H1 (cell line): ENCODE results near the gene MAFB. TPM values are rescaled to one million over a fixed set of nuclear protein-coding genes. Genes with fewer than 3 reads are reported as not detected.

Experiments used
- CTCF ChIA-PET: fragments of 300-600 bp; sonication (Branson Sonifier 250); formaldehyde crosslinking; loops from one replicate; lab custom pipeline; 2021; ENCODE audit not compliant: partially characterized antibody; lab: Charles Lee
- POLR2A ChIA-PET: fragments of 300-600 bp; sonication (Branson Sonifier 250); formaldehyde crosslinking; loops from one replicate; lab custom pipeline; 2021; ENCODE audit warnings: inconsistent platforms; ENCODE audit not compliant: partially characterized antibody; lab: Charles Lee
- DNase-seq, 2 experiments: peaks; one replicate each; pipeline versions ENCODE4 v3.0.0 to v3.0.0-alpha.2; 2010 to 2022; ENCODE audit warnings: low spot score in 2 of 2, low read depth in 1 of 2, mixed read lengths in 1 of 2
- FAIRE-seq: peaks from 2 replicates; lab custom pipeline; 2011; peaks lifted over from hg19 to GRCh38; lab: Jason Lieb, UNC
- H2AFZ ChIP-seq: 2 replicates; pipeline ENCODE4 v1.8.1; 2012; ENCODE audit warnings: low read length, inconsistent platforms
- H2AK5ac ChIP-seq: 2 replicates; pipeline ENCODE4 v1.6.1; 2013; ENCODE audit warnings: low read depth, low read length
- H2BK120ac ChIP-seq: replicated peaks from 2 replicates; pipeline ENCODE3; 2013; ENCODE audit warnings: low read depth, low read length, inconsistent platforms
- H2BK12ac ChIP-seq: 2 replicates; pipeline ENCODE4 v1.6.1; 2013; ENCODE audit warnings: low read depth, low read length
- H2BK15ac ChIP-seq: 2 replicates; pipeline ENCODE4 v1.6.1; 2013; ENCODE audit warnings: low read length
- H2BK20ac ChIP-seq: 2 replicates; pipeline ENCODE4 v1.6.1; 2013; ENCODE audit warnings: low read length
- H2BK5ac ChIP-seq: 2 replicates; pipeline ENCODE4 v1.6.1; 2013; ENCODE audit warnings: low read depth, low read length
- H3K14ac ChIP-seq: 2 replicates; pipeline ENCODE4 v1.6.1; 2013; ENCODE audit warnings: inconsistent platforms; ENCODE audit not compliant: insufficient read length
- H3K18ac ChIP-seq: 2 replicates; pipeline ENCODE4 v1.6.1; 2013; ENCODE audit warnings: low read length; ENCODE audit errors: extremely low read depth
- H3K23ac ChIP-seq: 2 replicates; pipeline ENCODE4 v1.6.1; 2013; ENCODE audit warnings: inconsistent platforms; ENCODE audit not compliant: insufficient read length
- H3K23me2 ChIP-seq: 2 replicates; pipeline ENCODE4 v1.6.1; 2013; ENCODE audit warnings: low read depth, low read length
- H3K27ac ChIP-seq: 2 replicates; pipeline ENCODE4 v1.6.1; 2011; ENCODE audit warnings: low read depth, low read length, inconsistent platforms
- H3K27me3 ChIP-seq, 4 experiments: replicated peaks in 1 of 4; 1 replicate in 1 of 4; 2 replicates in 3 of 4; pipeline versions ENCODE4 v1.6.1 to v1.8.1; 2011 to 2013; ENCODE audit warnings: low read length in 3 of 4, mild to moderate bottlenecking in 3 of 4, inconsistent platforms in 2 of 4, mixed read lengths in 2 of 4, moderate library complexity in 1 of 4; ENCODE audit not compliant: control insufficient read depth in 3 of 4, insufficient read depth in 3 of 4; ENCODE audit errors: extremely low read depth in 1 of 4
- H3K36me3 ChIP-seq, 4 experiments: 2 replicates each; pipeline versions ENCODE4 v1.6.1 to v1.8.1; 2011 to 2013; ENCODE audit warnings: mild to moderate bottlenecking in 4 of 4, low read length in 3 of 4, moderate library complexity in 2 of 4, control low read depth in 1 of 4, inconsistent platforms in 1 of 4; ENCODE audit not compliant: insufficient read depth in 4 of 4, control insufficient read depth in 2 of 4
- H3K4ac ChIP-seq: replicated peaks from 2 replicates; pipeline ENCODE3; 2013; ENCODE audit warnings: low read length, low read depth, mixed read lengths, inconsistent platforms; ENCODE audit not compliant: insufficient read length
- H3K4me1 ChIP-seq, 4 experiments: replicated peaks in 1 of 4; 1 replicate in 1 of 4; 2 replicates in 3 of 4; pipeline versions ENCODE4 v1.6.1 to v1.8.1; 2011 to 2013; ENCODE audit warnings: low read length in 3 of 4, inconsistent platforms in 2 of 4, mixed read lengths in 1 of 4; ENCODE audit not compliant: insufficient read depth in 4 of 4, control insufficient read depth in 3 of 4
- H3K4me2 ChIP-seq, 2 experiments: 2 replicates each; pipeline versions ENCODE4 v1.6.1 to v1.8.1; 2011 to 2013; ENCODE audit warnings: low read depth in 2 of 2, low read length in 2 of 2, control low read depth in 1 of 2, inconsistent platforms in 1 of 2, mild to moderate bottlenecking in 1 of 2; ENCODE audit not compliant: insufficient read depth in 1 of 2
- H3K4me3 ChIP-seq, 4 experiments: fragments of 200-600, 300-600 bp in 1 of 4; sonication (generic), shearing (Covaris generic), sonication (Bioruptor Twin) in 1 of 4; 2 replicates each; pipeline versions ENCODE4 v1.5.1 to v1.8.1; 2011 to 2016; ENCODE audit warnings: low read length in 4 of 4, low read depth in 3 of 4, control low read depth in 2 of 4, inconsistent platforms in 2 of 4, mild to moderate bottlenecking in 2 of 4, mixed read lengths in 1 of 4, moderate library complexity in 1 of 4; ENCODE audit not compliant: insufficient read depth in 2 of 4; ENCODE audit errors: extremely low read depth in 1 of 4
- H3K56ac ChIP-seq: replicated peaks from 2 replicates; pipeline ENCODE3; 2013; ENCODE audit warnings: low read depth, mild to moderate bottlenecking, mixed read lengths, low read length, inconsistent platforms; ENCODE audit not compliant: insufficient read length
- H3K79me1 ChIP-seq: 2 replicates; pipeline ENCODE4 v1.6.1; 2013; ENCODE audit warnings: low read depth, low read length, control low read depth
- H3K79me2 ChIP-seq, 2 experiments: 2 replicates each; pipeline versions ENCODE4 v1.6.1 to v1.8.1; 2012 to 2013; ENCODE audit warnings: low read length in 2 of 2, mild to moderate bottlenecking in 2 of 2, inconsistent platforms in 1 of 2; ENCODE audit not compliant: insufficient read depth in 2 of 2, control insufficient read depth in 1 of 2
- H3K9ac ChIP-seq, 4 experiments: replicated peaks in 1 of 4; 1 replicate in 1 of 4; 2 replicates in 3 of 4; pipeline versions ENCODE4 v1.6.1 to v1.8.1; 2011 to 2013; ENCODE audit warnings: low read depth in 3 of 4, low read length in 3 of 4, control low read depth in 2 of 4, mild to moderate bottlenecking in 2 of 4, moderate library complexity in 2 of 4, inconsistent platforms in 1 of 4; ENCODE audit errors: extremely low read depth in 1 of 4
- H3K9me3 ChIP-seq, 2 experiments: 2 replicates each; pipeline versions ENCODE4 v1.6.1 to v1.8.1; 2012 to 2013; ENCODE audit warnings: mild to moderate bottlenecking in 2 of 2, moderate library complexity in 2 of 2, control low read depth in 1 of 2, inconsistent platforms in 1 of 2, low read depth in 1 of 2, low read length in 1 of 2, mixed read lengths in 1 of 2; ENCODE audit not compliant: insufficient read depth in 2 of 2
- H4K20me1 ChIP-seq, 2 experiments: replicated peaks in 1 of 2; 2 replicates each; pipeline versions ENCODE3 to v1.8.1; 2011 to 2013; ENCODE audit warnings: inconsistent platforms in 2 of 2, low read length in 2 of 2, mild to moderate bottlenecking in 1 of 2; ENCODE audit not compliant: insufficient read depth in 2 of 2, control insufficient read depth in 1 of 2
- H4K5ac ChIP-seq: 2 replicates; pipeline ENCODE4 v1.6.1; 2013; ENCODE audit warnings: low read length, low read depth, mixed read lengths, inconsistent platforms; ENCODE audit not compliant: insufficient read length
- H4K8ac ChIP-seq: 2 replicates; pipeline ENCODE4 v1.8.0; 2013; ENCODE audit warnings: mild to moderate bottlenecking, moderate library complexity, low read length, inconsistent platforms; ENCODE audit not compliant: insufficient read depth; ENCODE audit errors: extremely low read depth
- H4K91ac ChIP-seq: replicated peaks from 2 replicates; pipeline ENCODE3; 2013; ENCODE audit warnings: low read length, mixed read lengths, inconsistent platforms; ENCODE audit not compliant: insufficient read length
- BACH1 ChIP-seq: IDR thresholded peaks from 2 replicates; pipeline ENCODE4 v1.6.1; 2012; ENCODE audit warnings: low read length, improper control_type of control experiment
- BRCA1 ChIP-seq: IDR thresholded peaks from 2 replicates; pipeline ENCODE4 v1.6.1; 2012; ENCODE audit warnings: low read depth, low read length, improper control_type of control experiment
- CBX5 ChIP-seq: fragments of 300-800, 300-1000 bp; sonication (generic); IDR thresholded peaks from 2 replicates; pipeline ENCODE4 v1.7.1; 2016; ENCODE audit warnings: antibody characterized with exemption, low read length, low read depth
- CHD1 ChIP-seq: IDR thresholded peaks from 2 replicates; pipeline ENCODE4 v1.6.1; 2012; ENCODE audit warnings: low read depth, low read length, improper control_type of control experiment
- CREB1 ChIP-seq: IDR thresholded peaks from 2 replicates; pipeline ENCODE4 v1.6.1; 2012; ENCODE audit warnings: inconsistent platforms
- E2F6 ChIP-seq: IDR thresholded peaks from 2 replicates; pipeline ENCODE4 v1.6.1; 2012; ENCODE audit warnings: inconsistent platforms
- GABPA ChIP-seq: IDR thresholded peaks from 2 replicates; pipeline ENCODE4 v1.6.1; 2011; ENCODE audit warnings: mild to moderate bottlenecking, low read length, moderate library complexity, borderline replicate concordance; ENCODE audit not compliant: insufficient read depth
- HDAC6 ChIP-seq: IDR thresholded peaks from one replicate; pipeline ENCODE4 v1.7.1; 2012; ENCODE audit warnings: low read depth, mild to moderate bottlenecking, inconsistent platforms, low read length, moderate library complexity
- JUND ChIP-seq: IDR thresholded peaks from 2 replicates; pipeline ENCODE4 v1.6.1; 2011; ENCODE audit warnings: mild to moderate bottlenecking, improper control_type of control experiment, low read length
- KDM5A ChIP-seq: fragments of 200-600 bp; IDR thresholded peaks from 2 replicates; pipeline ENCODE4 v1.7.1; 2012; ENCODE audit warnings: mild to moderate bottlenecking, low read length, inconsistent platforms, mixed read lengths
- RFX5 ChIP-seq: IDR thresholded peaks from 2 replicates; pipeline ENCODE4 v1.6.1; 2011; ENCODE audit warnings: low read depth, low read length, improper control_type of control experiment, borderline replicate concordance
- RNF2 ChIP-seq: fragments of 200-900, 300-1000 bp; sonication (generic); IDR thresholded peaks from 2 replicates; pipeline ENCODE4 v1.7.1; 2016; ENCODE audit warnings: borderline replicate concordance, low read depth, mild to moderate bottlenecking, antibody characterized with exemption, low read length; ENCODE audit not compliant: poor library complexity, severe bottlenecking; ENCODE audit errors: missing control alignments
- SAP30 ChIP-seq: fragments of 300-600 bp; sonication (generic); IDR thresholded peaks from 2 replicates; pipeline ENCODE4 v1.7.1; 2012; ENCODE audit warnings: low read length, moderate library complexity, mild to moderate bottlenecking, inconsistent platforms; ENCODE audit not compliant: insufficient read depth, insufficient replicate concordance
- SP4 ChIP-seq: IDR thresholded peaks from 2 replicates; pipeline ENCODE4 v1.6.1; 2012; ENCODE audit warnings: low read length, inconsistent platforms
- TEAD4 ChIP-seq: IDR thresholded peaks from 2 replicates; pipeline ENCODE4 v1.6.1; 2012; ENCODE audit warnings: low read depth, low read length, inconsistent platforms, mixed read lengths
- WGBS, 2 experiments: shearing (Covaris generic) in 1 of 2; methylation state at CpG; one replicate each; pipeline versions ENCODE4 v1.1.6 to v1.1.7; 2013 to 2015; ENCODE audit warnings: low lambda C conversion rate in 2 of 2, mixed read lengths in 2 of 2, inconsistent platforms in 1 of 2, low coverage in 1 of 2, missing lambda C conversion rate in 1 of 2; ENCODE audit not compliant: insufficient replicate concordance in 2 of 2, insufficient coverage in 1 of 2, insufficient read length in 1 of 2; ENCODE audit errors: extremely low coverage in 1 of 2, missing lambda C conversion rate in 1 of 2; 5-methylcytosine and 5-hydroxymethylcytosine counted together
- polyA plus RNA-seq, 7 experiments: library from polyadenylated mRNA; depleted of rRNA in 3 of 7; stranded (reverse) in 5 of 7; unstranded in 2 of 7; fragments of >200 nt in 5 of 7; fragments of 200-250 nt in 2 of 7; gene quantifications; 1 replicate in 5 of 7; 2 replicates in 1 of 7; 4 replicates in 1 of 7; pipeline versions ENCODE4 v1.2.1 to v1.2.3, GENCODE V29; 2011 to 2013; ENCODE audit warnings: missing spikeins in 2 of 7, mixed read lengths in 2 of 7
- total RNA-seq: library from RNA; stranded (reverse); fragmentation: NEBNext Ultra II Directional; extraction: Animal tissue kit (Norgen Biotek cat#: 25700); gene quantifications from 2 replicates; pipeline ENCODE4 v1.2.1, GENCODE V29; 2021

Gene MAFB
- total and polyA plus RNA-seq, 2 of the 8 experiments (the other 6 are each of a cell fraction or from before 2014, with no cell fraction given) = 0.83 to 1.8 TPM

GRCh38 chr20:40639132-40639531 is 49.9 kb downstream of the MAFB start:
- H3K27ac ChIP-seq = no peak overlapping the region
- H2AK5ac ChIP-seq = no peak overlapping the region
- H2BK20ac ChIP-seq = no peak overlapping the region
- H2BK5ac ChIP-seq = no peak overlapping the region
- WGBS, 2 experiments = 81% methylated on average over 1 of the region's 1 CpG; no CpG with 5 or more reads in 1 of the 2 experiments
- FAIRE-seq (no peak), DNase-seq (no peak)
- no peaks in the 10 kb centered on the region for H3K79me1 ChIP-seq
- no peak overlapping the region for H3K18ac ChIP-seq
- H2BK15ac ChIP-seq = no peak overlapping the region
- H4K91ac ChIP-seq = no peak overlapping the region
- no peaks in the 10 kb centered on the region for H3K36me3 ChIP-seq
- no peak overlapping the region for H3K23ac ChIP-seq
- no peak overlapping the region for H3K4ac ChIP-seq
- H4K5ac ChIP-seq = no peak overlapping the region
- H3K4me2 ChIP-seq = no peak overlapping the region
- H3K9me3 ChIP-seq = no peaks in the 10 kb centered on the region
- peaks cover 10% of the 10 kb centered on the region; the same call in 1 of the 2 replicates for H3K23me2 ChIP-seq
- ChIA-PET POLR2A (no interaction called here), CTCF (interaction anchor here (1.1 kb wide), 1 partner anchor 324 kb away, joined by 3 read pairs; no protein-coding TSS in a partner anchor)
- H2AFZ ChIP-seq = no peak overlapping the region
- H3K27me3 ChIP-seq = no peaks in the 10 kb centered on the region
- no peak overlapping the region for H4K8ac ChIP-seq
- H3K56ac ChIP-seq = no peak overlapping the region
- no peaks in the 10 kb centered on the region; a peak in 1 of 7 replicates for H3K4me1 ChIP-seq
- no peak overlapping the region for H3K4me3 ChIP-seq
- no peak overlapping the region for H3K14ac ChIP-seq
- H3K9ac ChIP-seq = no peak overlapping the region
- no peaks in the 10 kb centered on the region for H3K79me2 ChIP-seq
- no peak overlapping the region for H2BK120ac ChIP-seq
- no peak overlapping the region for H2BK12ac ChIP-seq
- peaks cover 0 to 1% of the 10 kb centered on the region in 2 experiments for H4K20me1 ChIP-seq
- TF ChIP-seq RNF2 = no peak
- TF ChIP-seq HDAC6 = no peak
- no peak for TF ChIP-seq GABPA
- no peak for TF ChIP-seq BACH1
- no peak for TF ChIP-seq RFX5
- TF ChIP-seq E2F6 = no peak
- no peak for TF ChIP-seq BRCA1
- TF ChIP-seq CHD1 = no peak
- TF ChIP-seq SAP30 = no peak
- TF ChIP-seq KDM5A = no peak
- no peak for TF ChIP-seq JUND
- no peak for TF ChIP-seq TEAD4
- no peak for TF ChIP-seq CREB1
- TF ChIP-seq CBX5 = no peak
- TF ChIP-seq SP4 = no peak
